Measurements from ENCODE around the gene GNB1L.

Gene GNB1L

DNA sequence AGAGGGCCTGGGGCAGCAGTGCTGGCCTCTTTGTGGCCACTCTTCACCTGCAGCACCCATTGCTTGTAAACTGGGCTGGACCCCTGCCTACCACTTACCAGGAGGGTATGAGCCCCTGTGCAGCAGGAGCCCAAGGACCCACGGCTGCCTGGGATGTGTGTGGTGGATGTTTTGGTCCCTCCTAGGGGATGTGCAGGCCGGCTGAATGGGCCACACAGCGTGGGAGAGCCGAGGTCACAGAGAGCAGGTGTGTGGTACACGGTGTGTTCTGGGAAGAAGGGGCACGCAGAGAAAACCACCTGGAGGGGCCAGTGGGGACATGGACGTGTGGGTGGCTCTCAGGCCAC is 19.3 kb upstream of the GNB1L start:
- H3K9ac ChIP-seq (ENCODE audit: low read length), result no peak overlapping the region
- H3K4me2 ChIP-seq (ENCODE audit: low read length), result no peak overlapping the region
- H3K27ac ChIP-seq (ENCODE audit: low read length), result no peak overlapping the region

DNA sequence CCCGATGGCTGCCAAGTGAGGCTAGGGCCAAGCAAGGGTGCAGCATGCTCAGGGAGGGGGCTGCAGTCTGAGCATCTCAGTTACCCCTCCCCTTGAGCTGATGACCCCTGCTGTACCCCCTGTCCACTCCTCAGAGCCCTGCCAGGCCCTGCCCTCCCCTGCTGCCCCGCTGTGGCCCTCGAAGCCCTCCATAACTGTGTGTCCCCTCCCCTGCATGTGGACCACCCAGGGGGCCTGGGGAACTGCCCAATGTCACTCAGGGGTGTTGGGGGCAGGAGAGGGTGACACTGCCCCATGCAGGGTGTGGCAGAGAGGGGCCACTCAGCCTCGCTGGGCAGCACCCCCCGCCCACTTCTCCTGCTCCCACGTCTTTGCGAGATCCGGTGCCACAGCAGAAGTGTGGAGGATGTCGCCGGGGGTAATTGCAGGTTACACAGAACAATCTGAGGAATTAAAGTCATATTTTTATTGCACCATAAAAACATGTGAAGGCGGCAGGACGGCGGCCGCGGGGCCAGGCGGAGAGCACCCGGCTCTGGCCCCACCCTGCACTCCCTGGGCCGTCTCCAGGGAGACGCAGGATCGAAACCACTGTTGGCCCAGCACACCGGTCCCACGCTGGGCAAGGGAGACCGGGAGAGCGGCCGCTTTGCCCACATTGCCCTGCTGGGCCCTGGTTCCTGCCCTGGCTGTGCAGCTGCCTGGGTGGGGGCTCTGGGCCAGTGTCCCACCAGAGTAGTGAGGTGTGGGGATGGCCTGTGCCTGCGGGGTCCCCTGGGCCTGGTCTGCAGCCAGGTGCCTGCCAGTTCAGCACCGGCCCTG is 18.7 kb upstream of the GNB1L start:
- Histone ChIP-seq H3K4me3 (ENCODE audit: low read length) (no peak overlapping the region), H3K4me1 (ENCODE audit: low read length) (no peaks in the 10 kb centered on the region), H4K20me1 (ENCODE audit: insufficient read depth, low read length) (no peaks in the 10 kb centered on the region), H3K9ac (ENCODE audit: low read length) (no peak overlapping the region), H3K36me3 (replicated peaks; ENCODE audit: low read depth, low read length) (no peaks in the 10 kb centered on the region), H3K9me3 (ENCODE audit: insufficient read depth, low read length) (no peaks in the 10 kb centered on the region), H3K4me2 (ENCODE audit: low read length) (no peak overlapping the region), H2AFZ (ENCODE audit: low read depth, low read length) (no peak overlapping the region), H3K79me2 (ENCODE audit: low read length) (no peaks in the 10 kb centered on the region), H3K27me3 (ENCODE audit: low read depth, low read length) (no peaks in the 10 kb centered on the region), H3K27ac (ENCODE audit: low read length) (no peak overlapping the region)
- TF ChIP-seq, protein P1, sequence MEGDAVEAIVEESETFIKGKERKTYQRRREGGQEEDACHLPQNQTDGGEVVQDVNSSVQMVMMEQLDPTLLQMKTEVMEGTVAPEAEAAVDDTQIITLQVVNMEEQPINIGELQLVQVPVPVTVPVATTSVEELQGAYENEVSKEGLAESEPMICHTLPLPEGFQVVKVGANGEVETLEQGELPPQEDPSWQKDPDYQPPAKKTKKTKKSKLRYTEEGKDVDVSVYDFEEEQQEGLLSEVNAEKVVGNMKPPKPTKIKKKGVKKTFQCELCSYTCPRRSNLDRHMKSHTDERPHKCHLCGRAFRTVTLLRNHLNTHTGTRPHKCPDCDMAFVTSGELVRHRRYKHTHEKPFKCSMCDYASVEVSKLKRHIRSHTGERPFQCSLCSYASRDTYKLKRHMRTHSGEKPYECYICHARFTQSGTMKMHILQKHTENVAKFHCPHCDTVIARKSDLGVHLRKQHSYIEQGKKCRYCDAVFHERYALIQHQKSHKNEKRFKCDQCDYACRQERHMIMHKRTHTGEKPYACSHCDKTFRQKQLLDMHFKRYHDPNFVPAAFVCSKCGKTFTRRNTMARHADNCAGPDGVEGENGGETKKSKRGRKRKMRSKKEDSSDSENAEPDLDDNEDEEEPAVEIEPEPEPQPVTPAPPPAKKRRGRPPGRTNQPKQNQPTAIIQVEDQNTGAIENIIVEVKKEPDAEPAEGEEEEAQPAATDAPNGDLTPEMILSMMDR (IDR thresholded peaks at IDR 0.05; ENCODE audit: low read depth, low read length), result no peak
- no peak for TF ChIP-seq EZH2phosphoT487 (IDR thresholded peaks at IDR 0.05; ENCODE audit: low read depth)

More for the DNA sequence above, 19.3 kb upstream of the GNB1L start:
- Histone ChIP-seq H3K36me3 (replicated peaks; ENCODE audit: low read depth, low read length) (no peaks in the 10 kb centered on the region), H2AFZ (ENCODE audit: low read depth, low read length) (no peak overlapping the region), H3K4me1 (ENCODE audit: low read length) (no peaks in the 10 kb centered on the region), H3K4me3 (ENCODE audit: low read length) (no peak overlapping the region), H3K9me3 (ENCODE audit: insufficient read depth, low read length) (no peaks in the 10 kb centered on the region), H3K79me2 (ENCODE audit: low read length) (no peaks in the 10 kb centered on the region), H3K27me3 (ENCODE audit: low read depth, low read length) (no peaks in the 10 kb centered on the region), H4K20me1 (ENCODE audit: insufficient read depth, low read length) (no peaks in the 10 kb centered on the region)
- TF ChIP-seq EZH2phosphoT487 (IDR thresholded peaks at IDR 0.05; ENCODE audit: low read depth), result no peak
- TF ChIP-seq, protein P1 (IDR thresholded peaks at IDR 0.05; ENCODE audit: low read depth, low read length), result no peak

DNA sequence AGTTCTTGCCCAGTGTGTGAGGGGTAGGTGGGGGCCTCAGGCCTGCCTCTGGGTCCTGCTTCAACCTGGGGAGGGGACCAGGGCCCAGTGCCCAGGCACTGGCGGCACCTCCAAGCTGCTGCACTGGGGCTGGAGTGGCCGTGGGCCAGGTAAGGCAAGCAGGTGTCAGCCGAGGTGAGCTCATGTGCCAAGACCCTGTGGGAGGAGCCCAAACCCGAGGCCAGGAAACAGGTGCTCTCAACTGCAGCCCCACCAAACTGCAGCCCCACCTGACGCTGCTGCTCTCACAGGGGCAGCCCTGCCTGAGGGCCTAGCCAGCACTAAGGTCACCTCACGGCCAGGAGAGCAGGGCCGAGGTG is 18.1 kb upstream of the GNB1L start:
- H3K79me2 ChIP-seq (ENCODE audit: low read length), result no peaks in the 10 kb centered on the region
- no peak overlapping the region for H3K9ac ChIP-seq (ENCODE audit: low read length)
- H3K27ac ChIP-seq (ENCODE audit: low read length), result no peak overlapping the region
- no peaks in the 10 kb centered on the region for H3K27me3 ChIP-seq (ENCODE audit: low read depth, low read length)
- no peaks in the 10 kb centered on the region for H3K9me3 ChIP-seq (ENCODE audit: insufficient read depth, low read length)
- no peak overlapping the region for H3K4me2 ChIP-seq (ENCODE audit: low read length)
- H3K4me1 ChIP-seq (ENCODE audit: low read length), result no peaks in the 10 kb centered on the region
- no peak for TF ChIP-seq EZH2phosphoT487 (IDR thresholded peaks at IDR 0.05; ENCODE audit: low read depth)
- TF ChIP-seq, protein P1 (IDR thresholded peaks at IDR 0.05; ENCODE audit: low read depth, low read length), result no peak
- no peak overlapping the region for H3K4me3 ChIP-seq (ENCODE audit: low read length)
- H2AFZ ChIP-seq (ENCODE audit: low read depth, low read length), result no peak overlapping the region
- no peaks in the 10 kb centered on the region for H4K20me1 ChIP-seq (ENCODE audit: insufficient read depth, low read length)
- H3K36me3 ChIP-seq (replicated peaks; ENCODE audit: low read depth, low read length), result no peaks in the 10 kb centered on the region

DNA sequence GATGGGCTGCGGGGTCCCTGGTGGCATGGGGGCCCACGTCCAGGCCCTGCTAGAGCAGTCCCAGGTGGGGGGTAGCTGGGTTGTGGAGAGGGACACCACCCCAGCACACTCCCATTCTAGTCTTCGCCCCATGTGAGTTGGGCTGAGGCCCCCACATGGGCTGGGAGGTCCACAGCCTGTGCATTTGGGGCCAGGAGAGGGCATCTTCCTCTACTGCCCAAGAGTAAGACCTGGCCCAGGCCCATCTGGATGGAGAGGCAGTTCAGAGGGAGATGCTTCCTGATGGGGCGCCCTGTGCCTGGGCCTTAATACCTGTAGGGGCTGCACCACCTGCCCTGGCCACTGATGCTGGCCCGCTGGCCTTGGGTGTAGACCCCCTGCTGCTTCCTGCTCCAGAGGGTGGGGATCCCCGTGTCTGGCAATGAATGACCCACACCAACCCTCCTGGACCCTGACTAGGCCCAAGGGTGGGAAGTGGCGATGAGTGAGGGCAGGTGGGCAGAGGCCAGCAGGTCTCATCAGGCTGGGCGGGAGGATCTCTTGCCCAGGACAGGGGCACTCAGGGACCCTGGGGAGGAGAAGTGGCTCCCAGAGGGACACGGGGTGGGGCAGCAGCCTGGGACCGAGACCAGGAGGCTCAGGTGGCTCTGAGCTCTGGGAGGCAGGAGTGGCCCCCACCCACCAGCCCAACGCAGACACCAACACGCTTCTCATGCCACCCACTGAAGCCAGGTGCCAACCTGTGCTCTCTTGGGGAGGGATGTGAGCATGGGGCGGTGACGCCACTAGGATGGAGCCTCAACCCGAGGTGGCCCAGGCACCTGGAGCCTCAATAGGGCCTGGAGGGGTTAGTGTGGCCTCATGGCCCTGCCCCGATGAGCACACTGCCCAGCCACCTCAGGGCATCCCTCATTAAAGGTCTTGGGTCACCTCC is 17.4 kb upstream of the GNB1L start:
- TF ChIP-seq, protein P1 (IDR thresholded peaks at IDR 0.05; ENCODE audit: low read depth, low read length), result no peak
- no peak for TF ChIP-seq EZH2phosphoT487 (IDR thresholded peaks at IDR 0.05; ENCODE audit: low read depth)
- Histone ChIP-seq H3K4me3 (ENCODE audit: low read length) (no peak overlapping the region), H3K27ac (ENCODE audit: low read length) (no peak overlapping the region), H3K27me3 (ENCODE audit: low read depth, low read length) (no peaks in the 10 kb centered on the region), H3K36me3 (replicated peaks; ENCODE audit: low read depth, low read length) (no peaks in the 10 kb centered on the region), H4K20me1 (ENCODE audit: insufficient read depth, low read length) (no peaks in the 10 kb centered on the region), H3K79me2 (ENCODE audit: low read length) (no peaks in the 10 kb centered on the region), H3K4me2 (ENCODE audit: low read length) (no peak overlapping the region), H3K4me1 (ENCODE audit: low read length) (no peaks in the 10 kb centered on the region), H3K9ac (ENCODE audit: low read length) (no peak overlapping the region), H2AFZ (ENCODE audit: low read depth, low read length) (no peak overlapping the region), H3K9me3 (ENCODE audit: insufficient read depth, low read length) (no peaks in the 10 kb centered on the region)
